SU-DHL-6 (cell line): ENCODE results near the gene HFM1.

ENCODE experiments used
- EZH2phosphoT487 ChIP-seq: fragments of 200-600 bp; sonication (generic), shearing (Covaris generic); conservative IDR thresholded peaks from 2 replicates; pipeline ENCODE4 v1.6.1; 2018; ENCODE audit warnings: mild to moderate bottlenecking, antibody characterized with exemption, low read length, moderate library complexity, mixed read lengths
- TF ChIP-seq, protein P1 (sequence below): fragments of 200-600 bp; sonication (generic); IDR thresholded peaks from one replicate; pipeline ENCODE4 v1.5.1; 2017; ENCODE audit warnings: antibody characterized with exemption, mild to moderate bottlenecking, low read length, moderate library complexity; ENCODE audit not compliant: insufficient read depth, poor library complexity, severe bottlenecking

DNA sequence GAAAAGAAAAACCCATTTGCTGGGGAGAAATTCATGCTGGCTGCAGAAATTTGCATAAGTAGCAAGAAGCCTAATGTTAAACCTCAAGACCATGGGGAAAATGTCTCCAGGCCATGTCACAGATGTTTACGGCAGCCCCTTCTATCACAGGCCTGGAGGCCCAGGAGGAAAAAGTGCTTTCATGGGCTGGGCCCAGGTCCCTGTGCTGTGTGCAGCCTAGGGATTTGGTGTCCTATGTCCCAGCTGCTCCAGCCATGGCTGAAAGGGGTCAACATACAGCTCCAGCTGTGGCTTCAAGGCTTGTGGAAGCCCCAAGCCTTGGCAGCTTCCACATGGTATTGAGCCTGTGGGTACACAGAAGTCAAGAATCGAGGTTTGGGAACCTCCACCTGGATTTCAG, 93.0 kb downstream of the HFM1 start:
- TF ChIP-seq, protein P1, sequence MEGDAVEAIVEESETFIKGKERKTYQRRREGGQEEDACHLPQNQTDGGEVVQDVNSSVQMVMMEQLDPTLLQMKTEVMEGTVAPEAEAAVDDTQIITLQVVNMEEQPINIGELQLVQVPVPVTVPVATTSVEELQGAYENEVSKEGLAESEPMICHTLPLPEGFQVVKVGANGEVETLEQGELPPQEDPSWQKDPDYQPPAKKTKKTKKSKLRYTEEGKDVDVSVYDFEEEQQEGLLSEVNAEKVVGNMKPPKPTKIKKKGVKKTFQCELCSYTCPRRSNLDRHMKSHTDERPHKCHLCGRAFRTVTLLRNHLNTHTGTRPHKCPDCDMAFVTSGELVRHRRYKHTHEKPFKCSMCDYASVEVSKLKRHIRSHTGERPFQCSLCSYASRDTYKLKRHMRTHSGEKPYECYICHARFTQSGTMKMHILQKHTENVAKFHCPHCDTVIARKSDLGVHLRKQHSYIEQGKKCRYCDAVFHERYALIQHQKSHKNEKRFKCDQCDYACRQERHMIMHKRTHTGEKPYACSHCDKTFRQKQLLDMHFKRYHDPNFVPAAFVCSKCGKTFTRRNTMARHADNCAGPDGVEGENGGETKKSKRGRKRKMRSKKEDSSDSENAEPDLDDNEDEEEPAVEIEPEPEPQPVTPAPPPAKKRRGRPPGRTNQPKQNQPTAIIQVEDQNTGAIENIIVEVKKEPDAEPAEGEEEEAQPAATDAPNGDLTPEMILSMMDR, result no peak
- TF ChIP-seq EZH2phosphoT487, result no peak
